Gastrocnemius medialis (tissue), 4 donors: ENCODE results near the gene NT5C1A.

ENCODE experiments used
- CTCF ChIP-seq, 5 experiments: fragments of 450-650 bp in 3 of 5; fragments of 200-600 bp in 2 of 5; sonication (generic) in 2 of 5; IDR thresholded peaks in 4 of 5; conservative IDR thresholded peaks in 1 of 5; 1 replicate in 4 of 5; 2 replicates in 1 of 5; pipeline ENCODE4 v1.5.1; 2016 to 2019; ENCODE audit warnings: antibody characterized with exemption in 5 of 5, mild to moderate bottlenecking in 3 of 5, moderate library complexity in 3 of 5
- POLR2A ChIP-seq, 2 donors: fragments of 450-650 bp; IDR thresholded peaks; one replicate each; pipeline ENCODE4 v1.6.1; 2017; ENCODE audit warnings: antibody characterized with exemption in 2 of 2, mild to moderate bottlenecking in 2 of 2, moderate library complexity in 2 of 2

DNA sequence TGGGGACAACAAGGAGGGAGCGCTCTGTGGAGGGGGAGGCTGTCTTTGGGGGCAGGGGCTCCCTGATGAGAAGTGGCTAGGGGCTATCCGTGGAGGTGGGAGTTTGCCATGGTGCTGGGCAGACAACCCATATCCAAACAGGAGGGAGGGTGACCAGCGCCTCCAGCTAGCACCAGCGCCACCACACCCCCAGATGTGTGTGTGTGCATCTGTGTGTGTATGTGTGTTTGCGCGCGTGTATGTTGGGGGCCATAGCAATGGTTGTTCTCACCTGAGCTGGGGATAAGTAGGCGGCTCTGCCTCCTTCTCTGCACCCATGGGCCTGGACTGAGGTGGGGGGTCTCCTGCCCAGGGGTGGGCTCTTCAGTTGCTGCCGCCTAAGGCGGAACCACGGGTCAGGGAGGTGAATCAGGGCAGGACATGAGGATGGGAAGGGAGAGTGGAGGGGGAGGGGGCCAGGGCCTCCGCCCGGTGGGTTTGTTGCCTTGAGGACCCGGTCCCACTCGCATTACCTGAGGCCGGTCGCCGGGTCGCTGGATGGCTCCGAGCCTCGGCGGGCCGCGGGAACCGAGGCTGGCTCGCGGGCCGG lies 19.0 kb upstream of the NT5C1A start:
- no peak for TF ChIP-seq CTCF (IDR thresholded peaks at IDR 0.05 in 4 of 5, conservative IDR thresholded peaks at IDR 0.05 in 1 of 5)
- no peak for TF ChIP-seq POLR2A (IDR thresholded peaks at IDR 0.05)
